GM19452 (cell line): Measurements from ENCODE around the gene B4GALT6.

Experiments used
- ATAC-seq: cut with Tn5 transposase; IDR thresholded peaks from one replicate; pipeline ENCODE4 v1.9.1; 2021; ENCODE audit not compliant: unreplicated experiment

Gene B4GALT6

DNA sequence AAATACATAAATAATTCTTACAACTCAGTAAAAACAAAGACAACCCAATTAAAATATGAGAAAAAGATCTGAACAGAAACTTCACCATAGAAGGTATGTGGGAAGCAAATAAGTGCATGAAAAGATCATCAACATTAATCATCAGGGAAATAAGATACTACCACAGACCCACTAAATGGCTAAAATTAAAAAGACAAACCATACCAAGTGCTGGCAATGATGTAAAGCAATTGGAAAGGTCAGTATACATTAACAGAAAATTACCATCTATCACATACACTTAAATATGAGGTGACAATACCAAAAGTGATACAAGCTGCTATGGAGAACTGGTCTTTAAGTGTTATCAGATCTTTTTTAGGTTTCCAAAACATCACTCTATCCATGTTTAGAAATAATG is 48.0 kb downstream of the B4GALT6 start:
- no peak for ATAC-seq

DNA sequence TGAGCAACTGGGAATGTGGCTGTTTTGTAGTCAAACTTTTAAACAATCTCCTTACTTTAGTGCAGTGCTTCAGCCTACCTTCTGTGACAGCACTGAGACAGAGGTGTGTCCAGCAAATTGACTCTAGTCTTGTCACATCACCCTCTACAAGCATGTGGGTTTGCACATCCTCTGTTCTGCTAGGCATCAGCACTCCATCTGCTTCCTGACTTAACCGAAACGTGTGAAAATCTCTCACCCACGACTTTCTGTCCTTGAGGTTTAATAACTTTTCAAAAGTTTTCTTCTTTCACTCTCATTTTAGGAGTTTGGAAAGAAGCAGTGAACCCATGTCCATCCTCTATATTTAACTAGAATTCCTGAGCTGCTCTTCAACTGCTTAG is 50.1 kb downstream of the B4GALT6 start:
- ATAC-seq, result peak; percentile 97

DNA sequence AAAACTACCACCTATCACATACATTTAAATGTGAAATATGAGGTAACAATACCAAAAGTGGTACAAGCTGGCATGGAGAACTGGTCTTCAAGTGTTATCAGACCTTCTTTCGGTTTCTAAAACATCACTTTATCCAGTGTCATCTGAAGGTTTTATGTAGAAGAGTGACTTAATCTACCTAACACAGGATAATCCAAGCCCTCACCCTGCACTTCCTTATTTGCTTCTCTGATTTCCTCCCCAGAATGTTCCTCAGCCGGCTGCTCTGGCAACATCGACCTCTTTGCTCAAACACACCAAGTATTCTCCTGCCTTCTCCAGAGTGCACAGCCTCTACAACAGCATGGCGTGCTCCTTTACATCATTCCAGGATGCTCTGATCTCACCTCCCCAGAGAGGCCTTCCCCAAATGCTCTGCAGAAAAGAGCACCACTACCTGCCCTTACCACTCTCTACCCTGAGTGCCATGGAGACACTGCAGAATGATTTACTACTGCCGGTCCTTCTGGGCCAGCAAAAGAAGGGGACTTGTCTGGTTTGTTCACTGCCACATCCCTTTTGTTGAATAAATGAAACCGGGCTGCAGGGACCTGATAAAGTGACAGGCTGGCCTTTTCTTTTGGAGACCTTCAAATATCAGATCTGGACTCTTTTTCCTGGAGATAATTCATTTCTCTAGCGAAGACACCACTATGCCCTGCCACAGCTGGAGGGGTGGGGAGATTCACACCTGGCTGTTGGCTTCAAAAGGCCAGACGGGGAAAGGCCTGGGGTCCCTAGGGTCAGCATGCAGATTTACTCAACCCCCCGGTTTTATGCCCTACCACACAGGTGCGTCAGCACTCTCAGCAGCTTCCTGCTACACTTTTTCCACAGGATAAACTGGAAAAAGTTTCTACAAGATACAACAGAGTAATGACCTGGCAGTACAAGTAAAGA is 50.7 kb downstream of the B4GALT6 start:
- ATAC-seq, result peak; percentile 21

DNA sequence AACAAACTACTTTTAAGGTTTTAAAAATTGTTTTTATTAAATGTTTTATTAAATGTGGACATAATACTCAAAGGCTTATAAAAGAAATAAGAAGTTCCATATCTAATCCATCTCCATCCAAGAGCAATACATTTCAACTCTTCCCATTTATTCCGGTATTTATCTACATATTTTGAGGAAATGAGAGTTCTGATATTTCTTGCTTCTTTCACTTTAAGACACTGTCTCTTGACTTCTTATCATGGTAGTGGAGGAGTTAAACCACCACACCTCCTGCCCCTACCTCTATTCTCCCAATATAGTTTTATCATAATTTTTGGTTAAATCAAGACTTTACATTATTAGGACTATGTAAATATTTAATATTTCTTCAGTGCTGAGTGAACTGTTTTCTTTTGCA is 52.0 kb downstream of the B4GALT6 start:
- ATAC-seq, result no peak

DNA sequence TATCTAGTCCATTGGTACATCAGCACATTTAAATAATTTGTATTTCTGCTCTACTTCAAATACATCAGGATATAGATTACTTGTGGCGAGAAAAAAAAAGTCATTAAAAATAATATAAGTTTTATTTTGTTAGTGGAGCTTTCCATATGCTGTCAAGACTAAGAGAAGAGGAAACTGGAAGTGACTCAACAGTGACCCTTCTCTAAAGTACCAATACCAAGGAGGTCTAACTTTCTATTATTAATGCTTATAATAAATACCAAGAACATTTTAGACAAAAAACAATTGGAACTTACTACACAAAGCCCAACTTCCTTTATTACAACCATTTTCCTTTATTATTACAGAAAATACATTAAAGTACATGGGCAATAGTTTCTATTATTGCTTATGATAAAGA is 52.9 kb downstream of the B4GALT6 start:
- ATAC-seq, result no peak

DNA sequence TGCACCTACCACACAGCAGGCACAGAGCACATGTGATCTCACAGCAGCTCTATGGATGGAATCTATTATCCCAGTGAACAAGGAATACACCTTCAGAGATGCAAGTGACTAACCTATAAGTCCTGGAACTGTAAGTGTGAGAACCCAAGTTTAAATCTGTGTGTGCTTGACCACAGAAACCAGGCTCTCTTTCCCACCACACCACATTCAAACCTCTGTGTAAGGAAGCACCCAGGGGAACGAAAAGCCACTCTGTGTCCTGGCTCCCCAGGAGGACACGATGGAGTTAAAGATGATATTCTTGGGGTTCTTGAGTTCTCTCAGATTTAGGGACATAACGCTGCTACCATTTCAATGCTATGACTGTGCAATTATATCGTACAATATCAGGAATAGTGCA is 53.8 kb downstream of the B4GALT6 start:
- ATAC-seq, result no peak

DNA sequence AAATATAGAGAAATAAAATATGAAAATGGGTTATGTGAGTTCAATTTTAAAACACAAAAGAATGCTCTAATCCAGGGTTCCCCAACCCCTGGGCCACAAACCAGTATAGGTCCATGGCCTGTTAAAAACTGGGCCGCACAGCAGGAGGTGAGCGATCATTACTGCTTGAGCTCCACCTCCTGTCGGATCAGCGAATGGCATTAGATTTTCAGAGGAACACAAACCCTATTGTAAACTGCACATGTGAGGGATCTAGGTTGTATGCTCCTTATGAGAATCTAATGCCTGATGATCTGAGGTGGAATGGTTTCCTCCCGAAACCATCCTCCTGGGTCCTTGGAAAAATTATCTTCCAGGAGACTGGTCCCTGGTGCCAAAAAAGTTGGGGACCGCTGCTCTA is 58.0 kb downstream of the B4GALT6 start:
- no peak for ATAC-seq

DNA sequence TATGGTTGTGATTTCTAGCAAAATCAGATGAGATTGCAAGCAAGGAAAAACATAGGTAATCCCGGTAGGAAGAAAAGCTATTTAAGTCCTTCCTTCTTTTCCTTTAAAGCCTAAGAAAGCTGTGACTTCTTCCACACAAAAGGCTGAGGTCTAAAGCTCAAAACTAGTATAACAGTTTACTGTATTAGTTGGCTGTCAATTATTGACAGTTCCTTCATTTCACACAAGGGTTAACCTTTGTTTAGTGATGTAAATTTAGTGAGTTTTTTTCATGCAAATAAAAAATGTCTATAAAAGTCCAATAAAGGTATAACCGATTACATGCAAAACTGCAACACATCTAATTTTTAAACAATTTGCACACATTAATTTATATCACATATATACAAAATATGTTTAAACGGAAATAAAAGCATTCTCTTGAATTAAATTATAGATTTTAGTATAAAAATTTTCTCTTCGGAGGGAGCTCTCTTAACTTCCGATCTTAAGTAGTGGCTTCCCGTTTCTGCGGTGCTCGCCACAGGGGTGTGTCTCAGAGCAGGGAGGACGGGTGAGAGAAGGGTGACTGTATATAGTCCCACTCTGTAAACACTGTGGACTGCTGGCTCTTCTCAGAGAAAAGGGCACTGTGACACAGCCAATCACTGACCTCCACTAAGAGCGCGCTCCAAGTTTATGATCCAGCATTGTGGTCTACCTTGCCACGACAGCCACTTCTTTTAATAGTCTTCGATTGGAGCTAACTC is 59.3 kb downstream of the B4GALT6 start:
- ATAC-seq, result no peak

DNA sequence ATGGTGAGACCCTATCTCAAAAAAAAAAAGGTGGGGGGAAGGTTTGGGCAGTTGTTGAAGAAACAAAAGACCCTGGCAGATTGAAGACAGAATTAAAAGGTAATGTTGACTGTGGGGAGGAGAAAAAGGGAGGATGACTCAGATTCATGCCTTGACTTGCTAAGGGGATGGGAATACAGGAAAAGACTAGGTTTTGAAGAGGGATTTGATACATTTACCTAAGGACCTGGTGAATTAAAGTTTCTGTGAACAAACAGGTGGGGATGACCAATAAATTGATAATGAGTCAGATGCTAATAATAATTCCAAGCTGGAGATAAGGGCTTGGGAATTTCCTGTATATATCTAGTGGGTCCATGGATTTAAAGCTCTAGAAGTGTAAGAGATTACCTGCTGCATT is 65.1 kb downstream of the B4GALT6 start:
- ATAC-seq, result no peak

DNA sequence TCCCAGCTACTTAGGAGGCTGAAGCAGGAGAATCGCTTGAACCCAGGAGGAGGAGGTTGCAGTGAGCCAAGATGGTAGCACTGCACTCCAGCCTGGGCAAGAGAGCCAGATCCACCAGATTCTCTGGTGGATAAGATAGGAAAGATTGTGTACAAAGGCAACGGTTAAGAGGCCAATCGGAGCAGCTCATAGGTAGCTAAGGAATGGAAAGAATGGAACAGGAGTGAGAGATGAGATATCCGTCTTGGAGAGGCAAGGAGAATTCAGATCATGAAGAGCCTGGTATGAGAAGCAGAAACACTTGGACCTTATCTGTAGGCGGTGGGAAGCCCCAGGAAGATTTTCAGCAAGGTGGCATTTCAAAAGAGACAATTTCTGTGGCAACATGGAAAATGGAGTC is 65.6 kb downstream of the B4GALT6 start:
- no peak for ATAC-seq

DNA sequence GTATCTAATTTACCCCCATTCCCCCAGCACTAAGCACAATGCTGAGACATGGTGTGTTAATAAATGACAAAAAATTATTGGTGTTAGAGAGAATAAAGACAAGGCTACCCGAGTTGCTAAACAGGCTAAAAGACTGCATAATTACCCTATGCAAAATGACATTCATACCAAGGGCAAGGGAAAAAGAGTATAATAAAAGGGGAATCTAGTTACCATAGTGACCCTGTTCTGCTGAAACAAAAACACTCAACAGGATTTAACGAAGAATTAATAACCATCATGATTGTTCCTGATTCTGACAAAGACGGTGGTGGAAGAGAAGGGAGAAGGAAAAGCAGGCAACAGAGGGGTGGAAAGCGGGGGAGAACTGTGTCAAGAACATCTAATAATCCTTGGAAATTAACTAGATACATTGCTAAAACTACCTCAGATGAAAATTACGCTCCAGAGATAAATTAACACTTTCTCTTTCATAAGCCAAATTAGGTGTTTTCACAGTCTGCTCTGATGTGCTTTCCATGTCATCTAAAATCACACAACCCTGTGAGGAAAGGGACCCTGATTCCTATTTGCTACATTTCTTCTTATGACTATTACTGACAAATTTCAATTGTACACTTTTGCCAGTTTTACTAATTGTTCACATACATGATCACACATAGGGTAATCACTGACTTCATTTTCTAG is 67.2 kb downstream of the B4GALT6 start:
- no peak for ATAC-seq

DNA sequence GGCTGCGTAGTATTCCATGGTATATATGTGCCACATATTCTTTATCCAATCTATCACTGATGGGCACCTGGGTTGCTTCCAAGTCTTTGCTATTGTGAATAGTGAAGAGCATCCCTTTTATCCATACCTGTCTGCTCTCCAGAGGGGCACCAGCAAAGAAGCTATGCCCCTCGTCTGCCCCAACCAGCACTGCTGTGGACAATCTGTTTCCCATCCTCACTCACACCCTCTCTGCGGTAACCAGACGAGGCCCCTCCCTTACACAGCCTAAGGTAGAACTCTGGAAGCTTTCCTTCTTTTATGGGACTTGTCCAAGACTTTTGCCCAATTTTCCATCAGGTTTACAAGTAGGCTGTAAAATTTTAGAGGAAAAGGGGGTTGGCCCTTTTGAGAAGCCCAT is 67.8 kb downstream of the B4GALT6 start:
- ATAC-seq, result no peak

DNA sequence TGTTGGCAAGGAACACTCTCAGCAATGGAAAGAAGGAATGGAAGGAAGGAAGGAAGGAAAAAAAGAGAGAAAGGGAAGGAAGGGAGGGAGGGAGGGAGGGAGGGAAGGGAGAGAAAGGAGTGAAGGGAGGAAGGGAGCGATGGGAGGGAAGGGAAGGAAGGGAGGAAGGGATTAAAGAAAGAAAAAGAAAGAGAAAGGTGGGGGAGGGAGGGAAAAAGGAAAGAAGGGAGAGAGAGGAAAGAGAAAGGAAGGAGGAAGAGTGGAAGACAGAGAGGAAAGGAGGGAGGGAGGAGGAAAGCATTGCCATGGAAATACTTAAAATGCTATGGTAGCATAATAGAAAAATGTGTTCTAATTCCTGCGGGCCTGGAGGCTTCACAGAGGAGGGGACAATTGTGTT is 70.3 kb downstream of the B4GALT6 start:
- ATAC-seq, result no peak

DNA sequence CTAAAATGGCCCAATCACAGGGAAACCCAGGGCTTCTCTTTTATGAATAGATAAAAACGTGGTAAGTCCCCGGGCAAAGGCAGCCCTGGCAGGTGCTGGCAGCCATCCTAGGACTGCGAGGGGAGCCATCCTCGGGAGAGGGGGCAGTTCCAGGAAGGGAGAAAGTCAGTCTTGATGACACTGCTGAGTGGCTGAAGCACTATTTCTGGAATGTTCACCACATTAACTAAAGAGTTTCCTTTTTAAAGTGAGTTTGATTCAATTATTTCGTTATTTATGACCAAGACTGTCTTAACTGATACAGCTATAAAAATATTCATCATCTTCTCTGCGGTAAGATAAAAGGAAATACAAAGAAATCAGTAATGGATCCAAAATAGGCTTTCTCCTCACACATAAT is 72.3 kb downstream of the B4GALT6 start:
- ATAC-seq, result no peak

DNA sequence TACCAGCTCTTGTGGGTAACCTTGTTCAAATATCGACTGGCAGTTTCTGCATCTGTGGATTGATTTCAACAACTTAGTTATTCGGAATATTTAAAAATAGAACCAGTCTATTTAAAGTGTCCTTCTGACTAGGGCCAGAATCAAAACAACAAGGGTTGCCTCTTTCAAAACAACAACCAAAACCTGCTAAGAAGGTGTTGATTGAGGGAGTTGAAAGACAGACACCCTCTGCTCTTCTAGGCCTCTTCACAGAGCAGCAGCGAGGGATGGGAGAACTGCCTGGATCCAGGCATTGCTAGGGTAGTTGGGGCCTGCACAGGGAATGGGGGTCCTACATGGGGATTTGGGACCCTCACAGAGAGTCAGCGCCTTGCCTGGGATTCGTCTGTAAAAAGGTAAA is 72.9 kb downstream of the B4GALT6 start:
- no peak for ATAC-seq

DNA sequence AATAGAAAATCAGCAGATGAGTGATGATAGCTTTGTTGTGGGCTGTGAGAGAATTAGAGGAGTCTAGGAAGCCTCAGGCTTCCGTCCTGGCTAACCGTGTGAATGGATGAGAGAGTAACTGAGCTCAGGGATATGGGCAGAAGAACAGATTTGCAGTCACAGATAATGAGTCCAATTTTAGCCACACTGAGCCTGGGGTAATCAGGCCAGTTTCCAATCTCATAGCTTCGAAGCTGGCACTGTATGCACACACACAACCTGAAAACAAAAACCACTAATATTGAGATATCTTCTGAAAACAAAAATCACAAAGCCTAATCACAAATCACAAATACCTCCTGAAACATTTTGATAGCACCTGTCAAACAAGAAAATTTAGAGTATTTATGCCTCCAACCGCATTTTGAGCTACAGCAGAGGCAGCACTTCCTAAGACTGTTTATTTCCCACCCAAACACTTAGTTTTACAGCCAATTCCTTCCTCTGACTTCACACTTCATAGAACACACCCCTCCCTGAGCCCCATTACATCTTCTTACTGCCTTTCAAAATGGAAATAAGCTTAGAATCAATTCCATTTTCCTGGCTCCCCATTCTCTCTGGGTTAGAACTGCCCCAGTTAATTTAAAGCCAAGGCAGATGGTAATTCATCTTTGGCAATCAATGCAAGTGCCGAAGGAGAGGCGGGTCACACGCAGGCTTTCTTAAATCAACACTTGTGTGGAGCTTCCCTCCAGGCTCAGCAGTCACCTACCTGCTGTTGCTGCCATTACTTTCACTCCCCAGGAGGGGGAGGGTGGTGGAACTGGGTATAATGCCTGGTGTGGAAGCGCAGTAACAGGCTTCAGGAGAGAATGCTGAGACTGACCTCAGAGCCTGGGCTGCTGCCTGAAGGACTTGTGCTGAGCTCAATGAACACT is 73.8 kb downstream of the B4GALT6 start:
- ATAC-seq, result peak; percentile 58

DNA sequence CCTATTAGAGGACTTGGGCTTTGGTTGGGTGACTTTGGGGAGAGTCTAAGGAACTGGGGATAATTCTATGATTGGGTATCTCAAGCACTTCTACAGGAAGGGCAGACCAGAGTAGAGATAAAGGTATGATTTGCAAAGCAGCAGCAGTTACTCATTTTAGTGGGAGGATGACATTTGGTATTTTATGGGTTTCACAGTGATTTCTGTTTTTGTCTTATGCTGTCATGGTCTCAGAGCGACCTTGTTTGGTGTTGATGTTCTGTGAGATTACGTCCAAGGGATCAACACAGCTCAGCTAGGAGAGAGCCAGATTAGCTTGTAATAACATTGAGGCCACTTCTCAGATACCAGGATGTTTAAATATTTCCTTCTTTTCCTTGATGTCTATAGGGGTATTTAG is 74.5 kb downstream of the B4GALT6 start:
- ATAC-seq, result no peak

DNA sequence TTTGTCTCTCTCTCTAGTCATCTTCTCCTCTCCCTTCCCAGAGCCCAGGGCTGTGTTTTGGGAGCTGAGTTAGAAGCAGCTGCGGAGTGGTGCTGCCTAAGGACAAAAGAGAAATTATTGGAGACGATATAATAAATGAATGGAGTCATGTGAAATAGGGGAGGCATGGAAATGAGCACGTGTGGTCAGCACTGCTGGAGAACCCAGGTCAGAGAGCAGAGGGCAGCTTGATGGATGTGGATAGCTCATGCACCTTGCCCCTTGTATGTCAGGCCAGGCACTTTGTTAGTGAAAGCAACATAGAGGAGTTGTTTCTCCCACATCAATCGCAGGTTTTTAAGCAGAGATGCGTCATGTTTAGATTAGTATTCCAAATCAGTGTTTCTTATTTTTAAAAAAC is 77.0 kb downstream of the B4GALT6 start:
- no peak for ATAC-seq

DNA sequence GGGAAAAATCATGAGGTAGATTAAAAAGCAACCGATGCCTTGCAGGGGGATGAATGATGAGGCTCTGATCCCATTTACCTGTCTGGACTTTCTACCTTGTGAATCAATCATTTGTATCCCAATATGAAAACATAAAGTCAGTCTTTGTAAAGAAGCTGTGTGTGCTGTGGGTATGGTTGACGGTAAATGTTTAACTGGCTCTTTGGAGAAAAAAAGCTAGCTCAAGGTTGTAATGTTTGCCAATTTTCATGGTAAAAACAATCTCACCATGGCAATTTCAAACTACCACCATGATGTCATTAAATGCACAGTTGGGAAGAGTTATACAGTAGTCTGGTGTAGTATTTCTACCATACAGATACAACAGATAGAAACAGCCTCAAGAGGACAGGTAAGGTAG is 78.1 kb downstream of the B4GALT6 start:
- no peak for ATAC-seq

DNA sequence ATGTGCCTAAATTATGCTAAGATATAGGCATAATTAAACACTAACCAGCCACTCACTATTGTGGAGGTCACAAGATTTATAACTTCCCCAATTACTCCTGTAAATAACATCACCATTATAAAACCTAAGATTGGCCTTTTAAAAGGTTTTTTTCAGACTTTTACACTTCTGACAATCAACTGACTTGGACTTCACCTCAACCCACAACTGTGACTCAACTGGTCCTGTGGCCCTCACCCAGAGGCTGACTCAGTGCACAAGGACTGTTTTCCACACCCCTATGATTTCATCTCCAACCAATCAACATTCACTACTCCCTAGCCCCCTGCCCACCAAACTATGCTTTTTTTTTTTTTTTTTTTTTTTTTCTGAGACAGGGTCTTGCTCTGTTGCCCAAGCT is 81.1 kb downstream of the B4GALT6 start:
- ATAC-seq, result no peak
